H1 (cell line): ENCODE data around the gene CD14. TPM values are rescaled to one million over a fixed set of nuclear protein-coding genes. Genes with fewer than 3 reads are reported as not detected.

ENCODE experiments used
- CTCF ChIA-PET: fragments of 300-600 bp; sonication (Branson Sonifier 250); formaldehyde crosslinking; loops from one replicate; lab custom pipeline; 2021; ENCODE audit not compliant: partially characterized antibody; lab: Charles Lee
- POLR2A ChIA-PET: fragments of 300-600 bp; sonication (Branson Sonifier 250); formaldehyde crosslinking; loops from one replicate; lab custom pipeline; 2021; ENCODE audit warnings: inconsistent platforms; ENCODE audit not compliant: partially characterized antibody; lab: Charles Lee
- DNase-seq, 2 experiments: peaks; one replicate each; pipeline versions ENCODE4 v3.0.0 to v3.0.0-alpha.2; 2010 to 2022; ENCODE audit warnings: low spot score in 2 of 2, low read depth in 1 of 2, mixed read lengths in 1 of 2
- FAIRE-seq: peaks from 2 replicates; lab custom pipeline; 2011; peaks lifted over from hg19 to GRCh38; lab: Jason Lieb, UNC
- H2AFZ ChIP-seq: 2 replicates; pipeline ENCODE4 v1.8.1; 2012; ENCODE audit warnings: low read length, inconsistent platforms
- H2AK5ac ChIP-seq: 2 replicates; pipeline ENCODE4 v1.6.1; 2013; ENCODE audit warnings: low read depth, low read length
- H2BK120ac ChIP-seq: replicated peaks from 2 replicates; pipeline ENCODE3; 2013; ENCODE audit warnings: low read depth, low read length, inconsistent platforms
- H2BK12ac ChIP-seq: 2 replicates; pipeline ENCODE4 v1.6.1; 2013; ENCODE audit warnings: low read depth, low read length
- H2BK15ac ChIP-seq: 2 replicates; pipeline ENCODE4 v1.6.1; 2013; ENCODE audit warnings: low read length
- H2BK20ac ChIP-seq: 2 replicates; pipeline ENCODE4 v1.6.1; 2013; ENCODE audit warnings: low read length
- H2BK5ac ChIP-seq: 2 replicates; pipeline ENCODE4 v1.6.1; 2013; ENCODE audit warnings: low read depth, low read length
- H3K14ac ChIP-seq: 2 replicates; pipeline ENCODE4 v1.6.1; 2013; ENCODE audit warnings: inconsistent platforms; ENCODE audit not compliant: insufficient read length
- H3K18ac ChIP-seq: 2 replicates; pipeline ENCODE4 v1.6.1; 2013; ENCODE audit warnings: low read length; ENCODE audit errors: extremely low read depth
- H3K23ac ChIP-seq: 2 replicates; pipeline ENCODE4 v1.6.1; 2013; ENCODE audit warnings: inconsistent platforms; ENCODE audit not compliant: insufficient read length
- H3K23me2 ChIP-seq: 2 replicates; pipeline ENCODE4 v1.6.1; 2013; ENCODE audit warnings: low read depth, low read length
- H3K27ac ChIP-seq: 2 replicates; pipeline ENCODE4 v1.6.1; 2011; ENCODE audit warnings: low read depth, low read length, inconsistent platforms
- H3K27me3 ChIP-seq, 4 experiments: replicated peaks in 1 of 4; 1 replicate in 1 of 4; 2 replicates in 3 of 4; pipeline versions ENCODE4 v1.6.1 to v1.8.1; 2011 to 2013; ENCODE audit warnings: low read length in 3 of 4, mild to moderate bottlenecking in 3 of 4, inconsistent platforms in 2 of 4, mixed read lengths in 2 of 4, moderate library complexity in 1 of 4; ENCODE audit not compliant: control insufficient read depth in 3 of 4, insufficient read depth in 3 of 4; ENCODE audit errors: extremely low read depth in 1 of 4
- H3K36me3 ChIP-seq, 4 experiments: 2 replicates each; pipeline versions ENCODE4 v1.6.1 to v1.8.1; 2011 to 2013; ENCODE audit warnings: mild to moderate bottlenecking in 4 of 4, low read length in 3 of 4, moderate library complexity in 2 of 4, control low read depth in 1 of 4, inconsistent platforms in 1 of 4; ENCODE audit not compliant: insufficient read depth in 4 of 4, control insufficient read depth in 2 of 4
- H3K4ac ChIP-seq: replicated peaks from 2 replicates; pipeline ENCODE3; 2013; ENCODE audit warnings: low read length, low read depth, mixed read lengths, inconsistent platforms; ENCODE audit not compliant: insufficient read length
- H3K4me1 ChIP-seq, 4 experiments: replicated peaks in 1 of 4; 1 replicate in 1 of 4; 2 replicates in 3 of 4; pipeline versions ENCODE4 v1.6.1 to v1.8.1; 2011 to 2013; ENCODE audit warnings: low read length in 3 of 4, inconsistent platforms in 2 of 4, mixed read lengths in 1 of 4; ENCODE audit not compliant: insufficient read depth in 4 of 4, control insufficient read depth in 3 of 4
- H3K4me2 ChIP-seq, 2 experiments: 2 replicates each; pipeline versions ENCODE4 v1.6.1 to v1.8.1; 2011 to 2013; ENCODE audit warnings: low read depth in 2 of 2, low read length in 2 of 2, control low read depth in 1 of 2, inconsistent platforms in 1 of 2, mild to moderate bottlenecking in 1 of 2; ENCODE audit not compliant: insufficient read depth in 1 of 2
- H3K4me3 ChIP-seq, 4 experiments: fragments of 200-600, 300-600 bp in 1 of 4; sonication (generic), shearing (Covaris generic), sonication (Bioruptor Twin) in 1 of 4; 2 replicates each; pipeline versions ENCODE4 v1.5.1 to v1.8.1; 2011 to 2016; ENCODE audit warnings: low read length in 4 of 4, low read depth in 3 of 4, control low read depth in 2 of 4, inconsistent platforms in 2 of 4, mild to moderate bottlenecking in 2 of 4, mixed read lengths in 1 of 4, moderate library complexity in 1 of 4; ENCODE audit not compliant: insufficient read depth in 2 of 4; ENCODE audit errors: extremely low read depth in 1 of 4
- H3K56ac ChIP-seq: replicated peaks from 2 replicates; pipeline ENCODE3; 2013; ENCODE audit warnings: low read depth, mild to moderate bottlenecking, mixed read lengths, low read length, inconsistent platforms; ENCODE audit not compliant: insufficient read length
- H3K79me1 ChIP-seq: 2 replicates; pipeline ENCODE4 v1.6.1; 2013; ENCODE audit warnings: low read depth, low read length, control low read depth
- H3K79me2 ChIP-seq, 2 experiments: 2 replicates each; pipeline versions ENCODE4 v1.6.1 to v1.8.1; 2012 to 2013; ENCODE audit warnings: low read length in 2 of 2, mild to moderate bottlenecking in 2 of 2, inconsistent platforms in 1 of 2; ENCODE audit not compliant: insufficient read depth in 2 of 2, control insufficient read depth in 1 of 2
- H3K9ac ChIP-seq, 4 experiments: replicated peaks in 1 of 4; 1 replicate in 1 of 4; 2 replicates in 3 of 4; pipeline versions ENCODE4 v1.6.1 to v1.8.1; 2011 to 2013; ENCODE audit warnings: low read depth in 3 of 4, low read length in 3 of 4, control low read depth in 2 of 4, mild to moderate bottlenecking in 2 of 4, moderate library complexity in 2 of 4, inconsistent platforms in 1 of 4; ENCODE audit errors: extremely low read depth in 1 of 4
- H3K9me3 ChIP-seq, 2 experiments: 2 replicates each; pipeline versions ENCODE4 v1.6.1 to v1.8.1; 2012 to 2013; ENCODE audit warnings: mild to moderate bottlenecking in 2 of 2, moderate library complexity in 2 of 2, control low read depth in 1 of 2, inconsistent platforms in 1 of 2, low read depth in 1 of 2, low read length in 1 of 2, mixed read lengths in 1 of 2; ENCODE audit not compliant: insufficient read depth in 2 of 2
- H4K20me1 ChIP-seq, 2 experiments: replicated peaks in 1 of 2; 2 replicates each; pipeline versions ENCODE3 to v1.8.1; 2011 to 2013; ENCODE audit warnings: inconsistent platforms in 2 of 2, low read length in 2 of 2, mild to moderate bottlenecking in 1 of 2; ENCODE audit not compliant: insufficient read depth in 2 of 2, control insufficient read depth in 1 of 2
- H4K5ac ChIP-seq: 2 replicates; pipeline ENCODE4 v1.6.1; 2013; ENCODE audit warnings: low read length, low read depth, mixed read lengths, inconsistent platforms; ENCODE audit not compliant: insufficient read length
- H4K8ac ChIP-seq: 2 replicates; pipeline ENCODE4 v1.8.0; 2013; ENCODE audit warnings: mild to moderate bottlenecking, moderate library complexity, low read length, inconsistent platforms; ENCODE audit not compliant: insufficient read depth; ENCODE audit errors: extremely low read depth
- H4K91ac ChIP-seq: replicated peaks from 2 replicates; pipeline ENCODE3; 2013; ENCODE audit warnings: low read length, mixed read lengths, inconsistent platforms; ENCODE audit not compliant: insufficient read length
- ASH2L ChIP-seq: fragments of 200-600, 300-600 bp; sonication (generic); IDR thresholded peaks from one replicate; pipeline ENCODE4 v1.7.1; 2017; ENCODE audit warnings: low read length
- CBX8 ChIP-seq: fragments of 300-800, 300-1000 bp; sonication (generic); IDR thresholded peaks from 2 replicates; pipeline ENCODE4 v1.7.1; 2016; ENCODE audit warnings: low read depth, low read length, borderline replicate concordance
- CEBPB ChIP-seq: IDR thresholded peaks from 2 replicates; pipeline ENCODE4 v1.6.1; 2012; ENCODE audit warnings: low read depth, low read length
- CTCF ChIP-seq, 3 experiments: IDR thresholded peaks; 1 replicate in 2 of 3; 2 replicates in 1 of 3; pipeline versions ENCODE4 v1.5.1 to v1.6.1; 2011; ENCODE audit warnings: low read length in 3 of 3, mild to moderate bottlenecking in 3 of 3, inconsistent platforms in 2 of 3, low read depth in 1 of 3, moderate library complexity in 1 of 3; ENCODE audit not compliant: insufficient read depth in 1 of 3; ENCODE audit errors: control extremely low read depth in 1 of 3
- EGR1 ChIP-seq: IDR thresholded peaks from 2 replicates; pipeline ENCODE4 v1.6.1; 2011; ENCODE audit warnings: low read depth, low read length, borderline replicate concordance
- HDAC2 ChIP-seq, 2 experiments: fragments of 300-600 bp in 1 of 2; sonication (generic) in 1 of 2; IDR thresholded peaks; 2 replicates each; pipeline ENCODE4 v1.6.1; 2011 to 2012; ENCODE audit warnings: low read depth in 2 of 2, low read length in 2 of 2, mild to moderate bottlenecking in 2 of 2, moderate library complexity in 2 of 2, borderline replicate concordance in 1 of 2, inconsistent platforms in 1 of 2
- JUN ChIP-seq: IDR thresholded peaks from 2 replicates; pipeline ENCODE4 v1.6.1; 2011; ENCODE audit warnings: low read depth, mild to moderate bottlenecking, improper control_type of control experiment, low read length
- KDM5A ChIP-seq: fragments of 200-600 bp; IDR thresholded peaks from 2 replicates; pipeline ENCODE4 v1.7.1; 2012; ENCODE audit warnings: mild to moderate bottlenecking, low read length, inconsistent platforms, mixed read lengths
- SIN3A ChIP-seq, 2 experiments: IDR thresholded peaks in 1 of 2; conservative IDR thresholded peaks in 1 of 2; 2 replicates each; pipeline ENCODE4 v1.6.1; 2011 to 2012; ENCODE audit warnings: low read length in 2 of 2, improper control_type of control experiment in 1 of 2, low read depth in 1 of 2, mild to moderate bottlenecking in 1 of 2
- ZNF274 ChIP-seq: IDR thresholded peaks from 2 replicates; pipeline ENCODE4 v1.7.0; 2012; ENCODE audit warnings: low read length, borderline replicate concordance; ENCODE audit errors: extremely low read depth
- WGBS, 2 experiments: shearing (Covaris generic) in 1 of 2; methylation state at CpG; one replicate each; pipeline versions ENCODE4 v1.1.6 to v1.1.7; 2013 to 2015; ENCODE audit warnings: low lambda C conversion rate in 2 of 2, mixed read lengths in 2 of 2, inconsistent platforms in 1 of 2, low coverage in 1 of 2, missing lambda C conversion rate in 1 of 2; ENCODE audit not compliant: insufficient replicate concordance in 2 of 2, insufficient coverage in 1 of 2, insufficient read length in 1 of 2; ENCODE audit errors: extremely low coverage in 1 of 2, missing lambda C conversion rate in 1 of 2; 5-methylcytosine and 5-hydroxymethylcytosine counted together
- polyA plus RNA-seq, 7 experiments: library from polyadenylated mRNA; depleted of rRNA in 3 of 7; stranded (reverse) in 5 of 7; unstranded in 2 of 7; fragments of >200 nt in 5 of 7; fragments of 200-250 nt in 2 of 7; gene quantifications; 1 replicate in 5 of 7; 2 replicates in 1 of 7; 4 replicates in 1 of 7; pipeline versions ENCODE4 v1.2.1 to v1.2.3, GENCODE V29; 2011 to 2013; ENCODE audit warnings: missing spikeins in 2 of 7, mixed read lengths in 2 of 7
- total RNA-seq: library from RNA; stranded (reverse); fragmentation: NEBNext Ultra II Directional; extraction: Animal tissue kit (Norgen Biotek cat#: 25700); gene quantifications from 2 replicates; pipeline ENCODE4 v1.2.1, GENCODE V29; 2021
- TF ChIP-seq, protein P1 (sequence below): IDR thresholded peaks from 2 replicates; pipeline ENCODE4 v1.6.1; 2012; ENCODE audit warnings: inconsistent platforms

The CD14 gene
- total and polyA plus RNA-seq, 2 of the 8 experiments (the other 6 are each of a cell fraction or from before 2014, with no cell fraction given) = 0.15 TPM; not detected in 1

- no peak overlapping the region for H4K8ac ChIP-seq
- DNase-seq (no peak), FAIRE-seq (no peak)
- no peaks in the 10 kb centered on the region for H3K79me2 ChIP-seq
- no peak overlapping the region for H3K27ac ChIP-seq
- CTCF ChIA-PET = no interaction called here
- no peaks in the 10 kb centered on the region for H3K36me3 ChIP-seq
- H4K91ac ChIP-seq = no peak overlapping the region
- no peak overlapping the region for H2BK20ac ChIP-seq
- H3K23ac ChIP-seq = no peak overlapping the region
- no peak overlapping the region for H2AK5ac ChIP-seq
- no peak overlapping the region for H3K9ac ChIP-seq
- H2AFZ ChIP-seq = no peak overlapping the region
- no peaks in the 10 kb centered on the region for H3K27me3 ChIP-seq
- no peaks in the 10 kb centered on the region for H3K4me1 ChIP-seq
- H3K56ac ChIP-seq = no peak overlapping the region
- no peak overlapping the region for H3K4ac ChIP-seq
- no peak overlapping the region for H3K4me3 ChIP-seq
- no peak overlapping the region for H2BK5ac ChIP-seq
- H2BK120ac ChIP-seq = no peak overlapping the region
- no peak overlapping the region for H3K14ac ChIP-seq
- no peak overlapping the region for H3K4me2 ChIP-seq
- POLR2A ChIA-PET = no interaction called here
- WGBS, 2 experiments = 90% methylated on average over 6 of the region's 6 CpGs; no CpG with 5 or more reads in 1 of the 2 experiments
- no peak overlapping the region for H2BK12ac ChIP-seq
- H3K18ac ChIP-seq = no peak overlapping the region
- no peaks in the 10 kb centered on the region for H3K79me1 ChIP-seq
- peaks cover 41% of the 10 kb centered on the region in 2 experiments; a peak in 3 of 4 replicates for H3K9me3 ChIP-seq
- H4K5ac ChIP-seq = no peak overlapping the region
- no peaks in the 10 kb centered on the region for H4K20me1 ChIP-seq
- no peak overlapping the region for H2BK15ac ChIP-seq
- no peaks in the 10 kb centered on the region for H3K23me2 ChIP-seq
- TF ChIP-seq CBX8 (no peak), SIN3A (conservative IDR thresholded peaks at IDR 0.05 in 1 of 2, IDR thresholded peaks at IDR 0.05 in 1 of 2; ENCODE audit: low read depth in 1 of 2, low read length in 2 of 2) (no peak), HDAC2 (IDR thresholded peaks at IDR 0.05; ENCODE audit: borderline replicate concordance in 1 of 2, low read depth in 2 of 2, low read length in 2 of 2) (no peak), CEBPB (no peak), ZNF274 (no peak), EGR1 (no peak), KDM5A (no peak), CTCF (IDR thresholded peaks at IDR 0.05; ENCODE audit: control extremely low read depth in 1 of 3, insufficient read depth in 1 of 3, low read depth in 1 of 3, low read length in 3 of 3) (no peak), JUN (no peak), ASH2L (no peak)
- TF ChIP-seq, protein P1, sequence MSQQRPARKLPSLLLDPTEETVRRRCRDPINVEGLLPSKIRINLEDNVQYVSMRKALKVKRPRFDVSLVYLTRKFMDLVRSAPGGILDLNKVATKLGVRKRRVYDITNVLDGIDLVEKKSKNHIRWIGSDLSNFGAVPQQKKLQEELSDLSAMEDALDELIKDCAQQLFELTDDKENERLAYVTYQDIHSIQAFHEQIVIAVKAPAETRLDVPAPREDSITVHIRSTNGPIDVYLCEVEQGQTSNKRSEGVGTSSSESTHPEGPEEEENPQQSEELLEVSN = no peak
These were observed 5.0 kb downstream of the CD14 start for GRCh38 chr5:140627972-140628371.
